ENCODE measurements around the gene BTBD3. TPM values are rescaled to one million over a fixed set of nuclear protein-coding genes. Genes with fewer than 3 reads are reported as not detected.

Gene BTBD3
- 28.3 TPM for total RNA-seq
- long read RNA-seq, full-length matches to known transcripts, result 9 of 10 reads
- long read RNA-seq, partial matches to known transcripts, result 0 of 10 reads
- long read RNA-seq, other reads (novel, unspliced or antisense), result 1 of 10 reads

DNA sequence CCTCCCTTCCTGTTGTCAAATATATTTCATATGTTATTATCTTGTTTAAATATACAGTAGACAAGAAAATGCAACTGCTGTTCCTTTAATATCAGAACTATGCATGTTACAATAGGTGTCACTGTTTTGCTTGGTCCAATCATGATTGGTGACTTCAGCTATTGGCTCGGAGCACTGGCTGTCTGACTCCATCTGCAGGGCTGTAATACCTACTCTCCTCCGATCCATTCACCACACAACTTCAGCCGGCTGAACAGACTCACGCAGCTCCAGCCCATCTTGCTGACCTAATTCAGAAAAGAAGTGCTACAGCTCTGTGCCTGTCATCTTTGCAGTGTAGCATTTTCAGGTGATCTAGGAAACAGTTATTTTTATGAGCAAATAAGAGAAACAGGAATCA is at the start of gene BTBD3:
Gene BTBD3, plus strand, starts transcription at position 231 of the 400 bp plus-strand sequence. CDS start 383 bp downstream, outside the sequence.
- Histone ChIP-seq H3K36me3 (no peaks in the 10 kb centered on the region), H3K9me3 (replicated peaks) (no peaks in the 10 kb centered on the region), H3K4me1 (peaks cover 89% of the 10 kb centered on the region), H3K27me3 (ENCODE audit: low read depth) (no peaks in the 10 kb centered on the region), H3K27ac (replicated peaks) (peak within 1 kb of the TSS; percentile 79), H3K4me3 (peak within 1 kb of the TSS; percentile 67)
- intact Hi-C loops (cut with micrococcal nuclease), result no loop called here
- TF ChIP-seq, protein P1, sequence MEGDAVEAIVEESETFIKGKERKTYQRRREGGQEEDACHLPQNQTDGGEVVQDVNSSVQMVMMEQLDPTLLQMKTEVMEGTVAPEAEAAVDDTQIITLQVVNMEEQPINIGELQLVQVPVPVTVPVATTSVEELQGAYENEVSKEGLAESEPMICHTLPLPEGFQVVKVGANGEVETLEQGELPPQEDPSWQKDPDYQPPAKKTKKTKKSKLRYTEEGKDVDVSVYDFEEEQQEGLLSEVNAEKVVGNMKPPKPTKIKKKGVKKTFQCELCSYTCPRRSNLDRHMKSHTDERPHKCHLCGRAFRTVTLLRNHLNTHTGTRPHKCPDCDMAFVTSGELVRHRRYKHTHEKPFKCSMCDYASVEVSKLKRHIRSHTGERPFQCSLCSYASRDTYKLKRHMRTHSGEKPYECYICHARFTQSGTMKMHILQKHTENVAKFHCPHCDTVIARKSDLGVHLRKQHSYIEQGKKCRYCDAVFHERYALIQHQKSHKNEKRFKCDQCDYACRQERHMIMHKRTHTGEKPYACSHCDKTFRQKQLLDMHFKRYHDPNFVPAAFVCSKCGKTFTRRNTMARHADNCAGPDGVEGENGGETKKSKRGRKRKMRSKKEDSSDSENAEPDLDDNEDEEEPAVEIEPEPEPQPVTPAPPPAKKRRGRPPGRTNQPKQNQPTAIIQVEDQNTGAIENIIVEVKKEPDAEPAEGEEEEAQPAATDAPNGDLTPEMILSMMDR (IDR thresholded peaks at IDR 0.05; ENCODE audit: borderline replicate concordance), result peak; percentile 29
- peak; percentile 66 for DNase-seq

- no peaks in the 10 kb centered on the region for H3K9me3 ChIP-seq (replicated peaks)
- intact Hi-C loops (cut with micrococcal nuclease), result no loop called here
- no peak overlapping the region for H3K27ac ChIP-seq (replicated peaks)
- no peaks in the 10 kb centered on the region for H3K4me1 ChIP-seq
- H3K4me3 ChIP-seq, result no peak overlapping the region
- DNase-seq, result no peak
- TF ChIP-seq, protein P1 (IDR thresholded peaks at IDR 0.05; ENCODE audit: borderline replicate concordance), result no peak
- H3K36me3 ChIP-seq, result no peaks in the 10 kb centered on the region
- no peaks in the 10 kb centered on the region for H3K27me3 ChIP-seq (ENCODE audit: low read depth)
Measured at GRCh38 chr20:11869641-11870040, 48.1 kb upstream of the BTBD3 start.

- no peak overlapping the region for H3K4me3 ChIP-seq
- H3K27me3 ChIP-seq (ENCODE audit: low read depth), result no peaks in the 10 kb centered on the region
- no peak overlapping the region for H3K27ac ChIP-seq (replicated peaks)
- H3K36me3 ChIP-seq, result no peaks in the 10 kb centered on the region
- DNase-seq, result no peak
- H3K4me1 ChIP-seq, result no peaks in the 10 kb centered on the region
- TF ChIP-seq, protein P1 (IDR thresholded peaks at IDR 0.05; ENCODE audit: borderline replicate concordance), result no peak
- no peaks in the 10 kb centered on the region for H3K9me3 ChIP-seq (replicated peaks)
- intact Hi-C loops (cut with micrococcal nuclease), result no loop called here
Measured at GRCh38 chr20:11870411-11870810, 47.3 kb upstream of the BTBD3 start.

DNA sequence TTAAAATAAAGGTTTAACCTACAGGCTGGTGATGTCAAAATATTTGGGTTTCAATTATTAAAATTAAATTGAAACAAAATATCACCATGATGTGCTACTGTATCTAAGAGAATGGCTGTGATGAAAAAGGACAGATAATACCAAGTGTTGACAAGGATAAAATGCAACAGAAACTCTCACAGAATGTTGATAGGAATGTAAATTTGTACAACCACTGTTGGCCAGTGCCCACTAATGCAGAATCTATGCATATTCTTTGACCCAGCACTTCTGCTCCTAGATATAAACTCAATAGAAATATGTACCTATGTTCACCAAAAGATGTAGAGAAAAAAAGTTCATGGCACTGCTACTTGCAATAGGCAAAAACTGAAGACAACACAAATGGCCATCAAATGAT is 41.1 kb upstream of the BTBD3 start:
- Histone ChIP-seq H3K27me3 (ENCODE audit: low read depth) (no peaks in the 10 kb centered on the region), H3K36me3 (no peaks in the 10 kb centered on the region), H3K9me3 (replicated peaks) (peaks cover 7% of the 10 kb centered on the region), H3K27ac (replicated peaks) (no peak overlapping the region), H3K4me3 (no peak overlapping the region), H3K4me1 (no peaks in the 10 kb centered on the region)
- TF ChIP-seq, protein P1 (IDR thresholded peaks at IDR 0.05; ENCODE audit: borderline replicate concordance), result no peak
- DNase-seq, result no peak
- intact Hi-C loops (cut with micrococcal nuclease), result no loop called here

GRCh38 chr20:11880680-11881079 is 37.0 kb upstream of the BTBD3 start:
- no peaks in the 10 kb centered on the region for H3K4me1 ChIP-seq
- no peaks in the 10 kb centered on the region for H3K27me3 ChIP-seq (ENCODE audit: low read depth)
- no peak overlapping the region for H3K4me3 ChIP-seq
- no peaks in the 10 kb centered on the region for H3K36me3 ChIP-seq
- no peak for DNase-seq
- TF ChIP-seq, protein P1 (IDR thresholded peaks at IDR 0.05; ENCODE audit: borderline replicate concordance), result no peak
- intact Hi-C loops (cut with micrococcal nuclease), result no loop called here
- no peak overlapping the region for H3K27ac ChIP-seq (replicated peaks)
- H3K9me3 ChIP-seq (replicated peaks), result peaks cover 7% of the 10 kb centered on the region
